B cell (primary cell): Measurements from ENCODE around the gene MYORG. TPM values are rescaled to one million over a fixed set of nuclear protein-coding genes. Genes with fewer than 3 reads are reported as not detected.

Experiments
- ATAC-seq: fragments of 200-7000 bp; cut with Tn5 transposase; one replicate; pipeline ENCODE4 v1.10.0; 2021; ENCODE audit warnings: low read depth, mild to moderate bottlenecking, moderate number of reproducible peaks, moderate library complexity
- CTCF ChIA-PET: fragments of 350-600 bp; sonication (Branson Sonifier 250); formaldehyde crosslinking; loops from one replicate; lab custom pipeline; 2021; ENCODE audit warnings: antibody characterized with exemption, inconsistent platforms; lab: Charles Lee
- POLR2A ChIA-PET: fragments of 350-600 bp; sonication (Branson Sonifier 250); formaldehyde crosslinking; loops from one replicate; lab custom pipeline; 2021; ENCODE audit warnings: antibody characterized with exemption; lab: Charles Lee
- DNase-seq: peaks from one replicate; pipeline ENCODE4 v3.0.0; 2013
- H2AFZ ChIP-seq: 2 replicates; pipeline ENCODE4 v1.6.1; 2012; ENCODE audit warnings: mild to moderate bottlenecking, low read depth, low read length; ENCODE audit not compliant: insufficient read depth, poor library complexity, severe bottlenecking
- H3K27ac ChIP-seq, 2 donors: 1 replicate in 1 of 2; 2 replicates in 1 of 2; pipeline ENCODE4 v1.5.1; 2012 to 2013; ENCODE audit warnings: low read length in 2 of 2, mild to moderate bottlenecking in 2 of 2, moderate library complexity in 1 of 2
- H3K27me3 ChIP-seq, 4 experiments: fragments of 200-600 bp in 1 of 4; sonication (generic) in 1 of 4; replicated peaks in 1 of 4; 1 replicate in 2 of 4; 2 replicates in 2 of 4; pipeline versions ENCODE4 v1.6.1 to v1.7.0; 2013 to 2016; ENCODE audit warnings: low read length in 3 of 4, mild to moderate bottlenecking in 2 of 4, mixed read lengths in 1 of 4, moderate library complexity in 1 of 4; ENCODE audit not compliant: insufficient read depth in 4 of 4, control insufficient read depth in 3 of 4; ENCODE audit errors: control extremely low read depth in 1 of 4
- H3K36me3 ChIP-seq, 2 experiments: replicated peaks in 1 of 2; 1 replicate in 1 of 2; 2 replicates in 1 of 2; pipeline versions ENCODE4 v1.6.1 to v1.7.1; 2013; ENCODE audit warnings: low read length in 1 of 2; ENCODE audit not compliant: insufficient read depth in 2 of 2, control insufficient read depth in 1 of 2; ENCODE audit errors: control extremely low read depth in 1 of 2, extremely low read depth in 1 of 2
- H3K4me1 ChIP-seq, 2 donors: fragments of 200-600 bp in 1 of 2; sonication (generic) in 1 of 2; 1 replicate in 1 of 2; 2 replicates in 1 of 2; pipeline versions ENCODE4 v1.5.1 to v1.6.1; 2013 to 2017; ENCODE audit warnings: low read length in 2 of 2; ENCODE audit not compliant: control insufficient read depth in 2 of 2, insufficient read depth in 2 of 2
- H3K4me2 ChIP-seq: replicated peaks from 2 replicates; pipeline ENCODE3; 2012; ENCODE audit warnings: mild to moderate bottlenecking, low read depth, low read length; ENCODE audit not compliant: poor library complexity, severe bottlenecking
- H3K4me3 ChIP-seq, 5 experiments: fragments of 200-600 bp in 1 of 5; sonication (generic) in 1 of 5; 1 replicate in 3 of 5; 2 replicates in 2 of 5; pipeline versions ENCODE4 v1.5.1 to v1.7.0; 2011 to 2016; ENCODE audit warnings: low read length in 4 of 5, mild to moderate bottlenecking in 4 of 5, low read depth in 2 of 5, control low read depth in 1 of 5, moderate library complexity in 1 of 5; ENCODE audit not compliant: insufficient read depth in 1 of 5; ENCODE audit errors: control extremely low read depth in 1 of 5, extremely low read depth in 1 of 5
- H3K79me2 ChIP-seq: fragments of 200-600 bp; sonication (generic); one replicate; pipeline ENCODE4 v1.6.0; 2016; ENCODE audit warnings: low read length; ENCODE audit not compliant: control insufficient read depth, insufficient read depth
- H3K9ac ChIP-seq: fragments of 200-600 bp; sonication (generic); 2 replicates; pipeline ENCODE4 v1.6.1; 2017; ENCODE audit warnings: mild to moderate bottlenecking, low read length, moderate library complexity
- H3K9me3 ChIP-seq, 3 donors: one replicate each; pipeline versions ENCODE4 v1.6.1 to v1.7.1; 2013; ENCODE audit warnings: low read length in 2 of 3; ENCODE audit not compliant: control insufficient read depth in 2 of 3, insufficient read depth in 1 of 3; ENCODE audit errors: control extremely low read depth in 1 of 3
- H4K20me1 ChIP-seq: 2 replicates; pipeline ENCODE4 v1.6.0; 2012; ENCODE audit warnings: mild to moderate bottlenecking, low read length; ENCODE audit not compliant: insufficient read depth, control insufficient read depth, poor library complexity, severe bottlenecking
- H3K27ac Mint-ChIP-seq: one replicate; pipeline ENCODE4 v1.8.0; 2021; ENCODE audit warnings: mixed read lengths
- H3K27me3 Mint-ChIP-seq: one replicate; pipeline ENCODE4 v1.8.0; 2021; ENCODE audit warnings: mixed read lengths
- H3K4me1 Mint-ChIP-seq: one replicate; pipeline ENCODE4 v1.8.0; 2021; ENCODE audit warnings: mixed read lengths
- H3K4me3 Mint-ChIP-seq: one replicate; pipeline ENCODE4 v1.8.0; 2021; ENCODE audit warnings: mixed read lengths
- H3K9me3 Mint-ChIP-seq: one replicate; pipeline ENCODE4 v1.8.0; 2022; ENCODE audit warnings: mixed read lengths; ENCODE audit not compliant: insufficient read depth
- CTCF ChIP-seq: fragments of 200-600 bp; IDR thresholded peaks from one replicate; pipeline ENCODE4 v1.8.0; 2022; ENCODE audit warnings: antibody characterized with exemption, mild to moderate bottlenecking
- EZH2 ChIP-seq: IDR thresholded peaks from 2 replicates; pipeline ENCODE4 v1.6.1; 2012; ENCODE audit warnings: borderline replicate concordance, low read depth, mild to moderate bottlenecking, moderate library complexity, low read length; ENCODE audit not compliant: insufficient read depth, poor library complexity, severe bottlenecking
- WGBS: methylation state at CpG from one replicate; pipeline ENCODE4 v1.1.5; 2013; ENCODE audit warnings: missing lambda C conversion rate; ENCODE audit not compliant: insufficient coverage; 5-methylcytosine and 5-hydroxymethylcytosine counted together
- intact Hi-C: fragments of 100-400 bp; cut with micrococcal nuclease; formaldehyde crosslinking; loops from one replicate; pipeline ENCODE4 v1.10.0; 2022
- polyA plus RNA-seq: library from polyadenylated mRNA; depleted of rRNA; stranded (reverse); fragments of >200 nt; gene quantifications from 2 replicates; pipeline ENCODE4 v1.2.3, GENCODE V29; 2012
- total RNA-seq, 2 donors: library from RNA; stranded (reverse); fragments of 120-200 nt in 1 of 2; gene quantifications; 1 replicate in 1 of 2; 2 replicates in 1 of 2; pipeline versions ENCODE4 v1.2.3 to v1.2.4, GENCODE V29; 2013 to 2022

Gene MYORG
- total and polyA plus RNA-seq, 2 donors (not counting 1 experiment from before 2014, with no cell fraction given) = 0.27 to 0.37 TPM

GRCh38 chr9:34400686-34401602 lies 24.2 kb upstream of the MYORG start:
- TF ChIP-seq CTCF (no peak), EZH2 (no peak)
- Histone ChIP-seq H3K9ac (no peak overlapping the region), H3K36me3 (peaks cover 0 to 12% of the 10 kb centered on the region in 2 experiments), H3K9me3 (no peaks in the 10 kb centered on the region), H3K27me3 (no peaks in the 10 kb centered on the region), H3K4me2 (no peak overlapping the region), H4K20me1 (no peaks in the 10 kb centered on the region), H3K4me1 (no peaks in the 10 kb centered on the region), H3K4me3 (no peak overlapping the region), H2AFZ (no peak overlapping the region), H3K27ac (no peak overlapping the region), H3K79me2 (no peaks in the 10 kb centered on the region)
- Mint-ChIP-seq H3K9me3 (no peaks in the 10 kb centered on the region), H3K4me1 (no peaks in the 10 kb centered on the region), H3K4me3 (no peak overlapping the region), H3K27ac (no peak overlapping the region), H3K27me3 (no peaks in the 10 kb centered on the region)
- intact Hi-C loops = no loop called here
- ChIA-PET CTCF (interaction anchor here (1.0 kb wide), 1 partner anchor 203 kb away, joined by 3 read pairs; no protein-coding TSS in a partner anchor), POLR2A (no interaction called here)
- ATAC-seq = no peak
- 95% methylated on average over 38 of the region's 40 CpGs for WGBS
- DNase-seq = no peak

- H3K9me3 Mint-ChIP-seq = no peaks in the 10 kb centered on the region
Observed at GRCh38 chr9:34400275-34400674, 23.6 kb upstream of the MYORG start.

More at GRCh38 chr9:34400275-34400674, 23.6 kb upstream of the MYORG start:
- no peak overlapping the region for H2AFZ ChIP-seq
- WGBS = 95% methylated on average over 11 of the region's 12 CpGs
- no peak for ATAC-seq
- intact Hi-C loops = no loop called here
- POLR2A ChIA-PET = no interaction called here
- Mint-ChIP-seq H3K27me3 (no peaks in the 10 kb centered on the region), H3K27ac (no peak overlapping the region), H3K4me1 (no peaks in the 10 kb centered on the region), H3K4me3 (no peak overlapping the region)
- H3K4me1 ChIP-seq = no peaks in the 10 kb centered on the region
- H3K36me3 ChIP-seq = peaks cover 0 to 12% of the 10 kb centered on the region in 2 experiments
- no peaks in the 10 kb centered on the region for H3K79me2 ChIP-seq
- H4K20me1 ChIP-seq = no peaks in the 10 kb centered on the region
- no peak for TF ChIP-seq EZH2
- no peak for TF ChIP-seq CTCF
- no peak overlapping the region for H3K4me2 ChIP-seq
- H3K27me3 ChIP-seq = no peaks in the 10 kb centered on the region
- H3K4me3 ChIP-seq = no peak overlapping the region
- no peak overlapping the region for H3K27ac ChIP-seq
- no peak overlapping the region for H3K9ac ChIP-seq
- no peak for DNase-seq
- CTCF ChIA-PET = interaction anchor here (1.0 kb wide), 1 partner anchor 203 kb away, joined by 3 read pairs; no protein-coding TSS in a partner anchor
- H3K9me3 ChIP-seq = no peaks in the 10 kb centered on the region
